Stimulated activated CD4-positive, alpha-beta T cell treated with anti-CD3 and anti-CD28 coated beads, Interleukin-1b, Interleukin-23, amount 100 ng/mL, for 24 hours (primary cell): ENCODE measurements around the gene EPG5.
A peak's percentile ranks its signal among the peaks of the same experiment; 100 is the strongest.
"Not testable (repeated sequence)": the region's sequence is repeated elsewhere in the genome, so short reads cannot be mapped to it uniquely, and the experiment has no call there.

Experiments
- DNase-seq, 4 experiments: peaks; one replicate each; pipeline ENCODE4 v3.0.0-alpha.2; 2020; ENCODE audit warnings: low read depth in 4 of 4, low spot score in 1 of 4

EPG5 gene

GRCh38 chr18:45838302-45839070 lies 128.6 kb downstream of the EPG5 start:
- no peak for DNase-seq

DNA sequence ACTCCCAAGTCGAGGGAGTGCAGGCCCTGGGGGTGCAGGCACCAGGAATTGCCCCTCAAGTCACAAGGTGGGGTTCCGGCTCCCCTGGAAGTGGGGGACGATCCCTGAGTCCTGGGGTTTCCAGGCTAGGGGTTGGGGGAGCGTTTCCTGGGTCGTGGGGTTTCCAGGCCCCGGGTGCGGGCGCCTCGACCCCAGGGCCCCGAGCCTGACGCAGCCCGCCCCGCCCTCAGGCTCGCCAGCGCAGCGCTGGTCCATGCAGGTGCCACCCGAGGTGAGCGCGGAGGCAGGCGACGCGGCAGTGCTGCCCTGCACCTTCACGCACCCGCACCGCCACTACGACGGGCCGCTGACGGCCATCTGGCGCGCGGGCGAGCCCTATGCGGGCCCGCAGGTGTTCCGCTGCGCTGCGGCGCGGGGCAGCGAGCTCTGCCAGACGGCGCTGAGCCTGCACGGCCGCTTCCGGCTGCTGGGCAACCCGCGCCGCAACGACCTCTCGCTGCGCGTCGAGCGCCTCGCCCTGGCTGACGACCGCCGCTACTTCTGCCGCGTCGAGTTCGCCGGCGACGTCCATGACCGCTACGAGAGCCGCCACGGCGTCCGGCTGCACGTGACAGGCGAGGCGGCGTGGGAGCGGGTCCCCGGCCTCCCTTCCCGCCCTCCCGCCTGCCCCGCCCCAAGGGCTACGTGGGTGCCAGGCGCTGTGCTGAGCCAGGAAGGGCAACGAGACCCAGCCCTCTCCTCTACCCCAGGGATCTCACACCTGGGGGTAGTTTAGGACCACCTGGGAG lies 129.7 kb downstream of the EPG5 start:
- DNase-seq, result peak in 2 of 4 experiments; percentile 6 to 42

DNA sequence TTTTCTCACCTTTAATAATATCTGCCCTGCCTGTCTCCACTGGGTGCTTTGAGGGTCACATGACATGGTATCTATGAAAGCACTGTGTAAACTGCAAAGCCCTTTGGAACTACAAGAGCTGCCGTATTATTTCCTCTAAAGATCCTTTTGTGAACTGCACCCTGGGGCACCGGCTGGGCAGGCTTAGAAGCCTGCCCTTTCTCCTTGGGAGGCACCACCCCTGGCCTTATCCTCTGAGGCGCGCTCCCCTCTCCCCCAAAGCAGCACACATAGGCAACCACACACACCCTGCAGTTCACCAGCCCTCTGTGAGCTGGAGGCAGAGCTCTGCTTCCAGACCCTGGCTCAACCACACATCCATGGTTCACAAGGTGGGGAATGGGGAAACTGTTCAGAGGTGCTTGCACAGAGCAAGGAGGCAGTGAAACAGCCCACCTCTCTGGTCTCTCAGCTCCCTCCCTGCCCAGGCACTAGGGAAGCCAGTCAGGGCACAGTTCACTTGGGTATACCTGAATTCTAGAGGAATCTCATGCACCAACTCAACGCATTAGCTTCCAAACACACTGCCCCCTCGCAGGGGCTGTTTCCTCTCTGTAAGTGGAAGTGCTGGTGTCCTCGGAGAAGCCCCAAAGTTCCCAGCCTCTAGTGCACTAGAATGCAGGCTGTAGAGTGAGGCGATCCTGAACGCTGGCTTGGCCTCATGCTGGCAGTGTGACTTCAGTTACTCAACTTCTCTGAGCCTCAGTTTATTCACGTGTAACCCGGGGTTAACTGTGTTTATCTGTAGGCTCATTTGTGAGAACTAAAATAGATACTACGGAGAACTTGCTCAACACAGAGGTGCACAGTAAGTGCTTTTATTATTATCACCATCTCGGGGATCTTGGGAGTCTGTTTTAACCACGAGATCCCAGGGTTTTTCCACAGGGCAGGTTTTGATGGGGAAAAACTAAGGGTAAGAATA lies 130.6 kb downstream of the EPG5 start:
- DNase-seq, result no peak

GRCh38 chr18:45835057-45835636 lies 132.0 kb downstream of the EPG5 start:
- no peak for DNase-seq

- DNase-seq, result no peak
Observed at GRCh38 chr18:45834306-45834705, 132.8 kb downstream of the EPG5 start.

GRCh38 chr18:45833846-45834245 lies 133.3 kb downstream of the EPG5 start:
- no peak for DNase-seq

GRCh38 chr18:45830917-45831316 lies 136.2 kb downstream of the EPG5 start:
- DNase-seq, result no peak

- no peak for DNase-seq
Observed at GRCh38 chr18:45829855-45830254, 137.3 kb downstream of the EPG5 start.

- no peak for DNase-seq
Observed at GRCh38 chr18:45828917-45829811, 138.0 kb downstream of the EPG5 start.

GRCh38 chr18:45826716-45827115 lies 140.4 kb downstream of the EPG5 start:
- not testable (repeated sequence) for DNase-seq

DNA sequence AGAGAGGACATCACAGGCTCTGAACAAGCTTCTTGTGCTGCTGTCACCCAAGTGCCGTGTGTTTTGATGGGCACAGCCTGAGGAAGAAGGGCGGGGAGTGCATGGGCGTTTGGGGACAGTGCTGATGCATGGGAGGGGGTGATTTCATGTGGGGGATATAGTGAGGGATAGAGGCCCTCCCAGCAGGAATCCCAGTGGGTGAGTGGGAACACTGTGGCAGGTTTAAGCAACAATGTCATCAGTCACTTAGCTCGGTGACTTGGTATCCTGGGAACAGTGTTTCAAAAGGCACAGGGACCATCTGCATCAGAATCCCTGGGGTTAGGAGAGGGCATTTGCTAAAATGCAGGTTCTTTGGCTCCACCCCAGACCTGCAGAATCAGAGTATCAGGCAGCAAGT lies 141.0 kb downstream of the EPG5 start:
- no peak for DNase-seq

GRCh38 chr18:45825258-45826044 lies 141.7 kb downstream of the EPG5 start, which contains the start of gene SIGLEC15:
TSS of gene SIGLEC15 (plus strand) at chr18:45825675. CDS start at chr18:45825729, 54 bp downstream.
- no peak for DNase-seq

GRCh38 chr18:45821711-45822110 lies 145.4 kb downstream of the EPG5 start:
- no peak for DNase-seq

DNA sequence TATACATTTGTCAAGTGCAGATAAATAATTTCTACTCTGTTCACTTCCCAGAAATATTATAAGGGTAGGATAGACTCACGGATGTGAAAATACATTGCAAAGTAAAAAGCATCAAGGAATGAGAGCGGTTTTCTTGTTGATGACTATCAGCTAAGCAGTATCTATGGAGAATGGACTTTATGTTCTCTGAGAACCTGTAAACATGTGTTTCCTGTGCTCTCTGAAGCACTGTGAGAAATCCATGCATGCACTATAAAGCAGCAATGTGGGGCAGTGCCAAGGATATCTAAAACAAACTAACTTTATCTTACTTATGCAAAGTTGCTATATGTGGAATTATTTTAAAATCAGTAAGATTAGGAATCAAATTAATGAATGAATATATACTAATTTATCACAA lies 146.1 kb downstream of the EPG5 start:
- no peak for DNase-seq

DNA sequence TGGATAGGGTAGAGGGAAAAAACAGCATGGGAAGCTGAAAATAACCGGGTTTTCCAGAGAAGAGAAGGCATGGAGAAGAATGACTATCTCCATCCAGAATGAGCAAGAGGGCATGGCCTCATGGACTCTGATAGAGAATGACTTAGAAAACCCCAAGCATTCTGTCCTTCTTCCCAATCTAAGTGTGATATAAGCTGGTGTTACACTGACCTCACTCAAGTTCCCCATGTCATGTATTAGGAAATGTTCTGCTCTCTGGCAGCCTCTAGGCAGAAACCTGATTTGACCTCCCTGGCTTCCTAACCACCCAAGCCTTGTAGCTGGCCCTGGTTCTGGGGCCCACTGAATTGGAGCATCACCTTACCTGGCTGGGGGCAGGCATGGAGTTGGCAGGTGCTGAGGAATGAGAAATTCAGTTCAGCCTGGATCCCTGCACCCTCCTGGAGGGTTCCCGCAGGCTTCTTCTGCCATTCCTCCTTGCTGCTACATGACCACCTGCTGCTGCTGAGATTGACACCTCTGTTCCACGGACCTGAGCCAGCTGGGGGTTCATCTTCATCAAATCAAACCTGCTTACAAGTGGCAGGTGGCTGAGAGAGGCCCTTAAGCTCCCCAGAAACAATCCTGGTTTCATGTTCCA lies 146.9 kb downstream of the EPG5 start:
- no peak for DNase-seq

DNA sequence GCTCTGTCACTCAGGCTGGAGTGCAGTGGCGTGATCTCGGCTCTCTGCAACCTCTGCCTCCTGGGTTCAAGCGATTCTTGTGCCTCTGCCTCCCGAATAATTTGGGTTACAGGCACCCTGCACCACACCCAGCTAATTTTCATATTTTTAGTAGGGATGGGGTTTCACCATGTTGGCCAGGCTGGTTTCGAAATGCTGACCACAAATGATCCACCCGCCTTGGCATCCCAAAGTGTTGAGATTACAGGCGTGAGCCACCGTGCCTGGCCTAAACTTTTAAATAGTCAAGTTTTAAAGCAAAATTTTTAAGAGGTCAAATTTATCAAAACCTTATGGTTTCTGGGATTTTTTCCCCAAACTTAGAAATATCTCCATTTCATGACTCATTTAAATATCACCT lies 148.4 kb downstream of the EPG5 start:
- not testable (repeated sequence) for DNase-seq

DNA sequence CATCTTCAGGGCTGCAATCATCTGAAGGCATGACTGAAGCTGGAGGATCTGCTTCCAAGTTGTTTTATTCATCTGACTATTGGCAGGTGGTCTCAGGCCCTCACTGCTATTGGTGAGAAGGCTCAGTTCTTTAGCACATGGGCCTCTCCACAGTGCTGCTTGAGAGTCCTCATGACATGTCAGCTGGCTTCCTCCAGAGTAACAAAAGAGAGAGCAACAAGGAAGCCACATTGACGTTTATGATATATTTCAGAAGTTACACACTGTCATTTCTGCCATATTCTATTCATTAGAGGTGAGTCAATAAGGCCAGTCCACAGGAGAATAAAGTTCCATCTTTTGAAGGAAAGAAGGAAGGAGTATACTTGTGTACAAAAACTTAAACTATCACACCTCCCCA lies 149.6 kb downstream of the EPG5 start:
- DNase-seq, result no peak

DNA sequence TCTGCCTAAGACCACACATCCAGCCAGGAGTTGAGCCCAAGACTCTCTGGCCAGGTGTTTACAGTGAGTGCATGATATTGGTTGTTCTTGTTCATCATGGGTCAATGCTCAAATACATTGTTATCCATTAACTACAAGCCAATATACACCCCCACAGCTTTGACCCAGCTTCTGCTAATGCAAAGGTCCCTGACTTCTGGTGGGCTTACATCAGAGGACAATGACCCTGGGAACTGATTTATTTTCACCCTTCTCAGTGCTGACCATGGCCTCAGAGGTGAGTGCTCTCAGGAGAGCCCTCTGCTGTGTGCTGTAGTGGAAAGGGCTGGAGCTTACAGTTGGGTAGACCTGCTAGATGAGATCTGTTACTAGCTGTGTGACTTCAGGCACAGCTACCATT lies 152.4 kb downstream of the EPG5 start:
- not testable (repeated sequence) for DNase-seq

GRCh38 chr18:45807144-45807543 lies 160.0 kb downstream of the EPG5 start:
- not testable (repeated sequence) for DNase-seq
